HCT116 (cell line): ENCODE results near the gene ABHD12. TPM values are rescaled to one million over a fixed set of nuclear protein-coding genes. Genes with fewer than 3 reads are reported as not detected.

Experiments
- ATAC-seq: fragments of 200-7000 bp; cut with Tn5 transposase; 2 replicates; pipeline ENCODE4 v1.9.1; 2020; ENCODE audit warnings: mild to moderate bottlenecking, moderate library complexity
- BruUV-seq: library from RNA; stranded (reverse); fragments of 400-500 nt; replicated peaks from 2 replicates; lab custom pipeline; 2021; lab: Mats Ljungman, UMichigan
- CTCF ChIA-PET: fragments of 300-600 bp; sonication (Branson Sonifier 250); formaldehyde crosslinking; loops from one replicate; lab custom pipeline; 2021; ENCODE audit warnings: antibody characterized with exemption; lab: Charles Lee
- POLR2A ChIA-PET: fragments of 300-600, 350-600 bp; sonication (Branson Sonifier 250); formaldehyde crosslinking; loops from one replicate; lab custom pipeline; 2021; ENCODE audit warnings: antibody characterized with exemption; lab: Charles Lee
- RAD21 ChIA-PET, 2 experiments: fragments of 300-600 bp; sonication (Branson Sonifier 250); formaldehyde crosslinking; loops; one replicate each; lab custom pipeline; 2023; ENCODE audit warnings: low total read pairs in 2 of 2; ENCODE audit not compliant: uncharacterized antibody in 2 of 2, unreplicated experiment in 2 of 2, low non-redundant PET in 1 of 2; lab: Charles Lee
- DNase-seq: peaks from one replicate; pipeline ENCODE4 v3.0.0-alpha.2; 2010; ENCODE audit warnings: low read depth, low spot score
- H2AFZ ChIP-seq: fragments of 200-600 bp; shearing (Covaris generic), sonication (generic); 2 replicates; pipeline ENCODE4 v1.6.1; 2017; ENCODE audit warnings: low read depth, mixed run types, mixed read lengths, antibody characterized with exemption, low read length; ENCODE audit not compliant: poor library complexity, severe bottlenecking
- H3K27ac ChIP-seq: 2 replicates; pipeline ENCODE4 v1.5.1; 2012; ENCODE audit warnings: low read depth, low read length
- H3K27me3 ChIP-seq: fragments of 200-600 bp; sonication (generic); 2 replicates; pipeline ENCODE4 v1.6.1; 2016; ENCODE audit warnings: mixed run types, low read length, mixed read lengths; ENCODE audit not compliant: insufficient read depth
- H3K36me3 ChIP-seq, 2 experiments: fragments of 200-500 bp in 1 of 2; fragments of 200-600 bp in 1 of 2; sonication (Bioruptor generic) in 1 of 2; sonication (generic) in 1 of 2; 2 replicates each; pipeline versions ENCODE4 v1.5.1 to v1.6.1; 2014 to 2016; ENCODE audit warnings: low read length in 2 of 2, inconsistent platforms in 1 of 2, mixed read lengths in 1 of 2, mixed run types in 1 of 2; ENCODE audit not compliant: insufficient read depth in 2 of 2, control insufficient read depth in 1 of 2
- H3K4me1 ChIP-seq, 2 experiments: fragments of 200-600 bp in 1 of 2; sonication (generic) in 1 of 2; 2 replicates each; pipeline versions ENCODE4 v1.5.1 to v1.6.1; 2012 to 2017; ENCODE audit warnings: low read length in 2 of 2, inconsistent platforms in 1 of 2, mild to moderate bottlenecking in 1 of 2, mixed read lengths in 1 of 2, mixed run types in 1 of 2, moderate library complexity in 1 of 2; ENCODE audit not compliant: insufficient read depth in 2 of 2, control insufficient read depth in 1 of 2
- H3K4me2 ChIP-seq: fragments of 200-600 bp; sonication (generic); 2 replicates; pipeline ENCODE4 v1.6.1; 2017; ENCODE audit warnings: mixed run types, low read length, mixed read lengths
- H3K4me3 ChIP-seq, 2 experiments: fragments of 200-600 bp in 1 of 2; sonication (generic) in 1 of 2; replicated peaks in 1 of 2; 2 replicates each; pipeline ENCODE4 v1.5.1; 2011 to 2016; ENCODE audit warnings: low read length in 2 of 2, control low read depth in 1 of 2, low read depth in 1 of 2, mild to moderate bottlenecking in 1 of 2, mixed read lengths in 1 of 2, mixed run types in 1 of 2
- H3K79me2 ChIP-seq: fragments of 200-600 bp; sonication (generic); 2 replicates; pipeline ENCODE4 v1.6.1; 2017; ENCODE audit warnings: mild to moderate bottlenecking, mixed run types, low read length, moderate library complexity, mixed read lengths; ENCODE audit not compliant: insufficient read depth
- H3K9ac ChIP-seq: fragments of 200-600 bp; sonication (generic); 2 replicates; pipeline ENCODE4 v1.6.1; 2016; ENCODE audit warnings: low read length, mixed read lengths
- H3K9me2 ChIP-seq: fragments of 200-600 bp; sonication (generic), shearing (Covaris generic); 2 replicates; pipeline ENCODE4 v1.6.1; 2017; ENCODE audit warnings: mixed run types, mild to moderate bottlenecking, moderate library complexity; ENCODE audit not compliant: insufficient read depth
- H3K9me3 ChIP-seq, 2 experiments: fragments of 200-500 bp in 1 of 2; fragments of 200-600 bp in 1 of 2; sonication (Bioruptor generic) in 1 of 2; sonication (generic) in 1 of 2; 2 replicates each; pipeline ENCODE4 v1.6.1; 2014 to 2017; ENCODE audit warnings: low read length in 2 of 2, mixed read lengths in 2 of 2, inconsistent platforms in 1 of 2, low read depth in 1 of 2, mild to moderate bottlenecking in 1 of 2, mixed run types in 1 of 2, moderate library complexity in 1 of 2; ENCODE audit not compliant: control insufficient read depth in 1 of 2, insufficient read depth in 1 of 2
- H4K20me1 ChIP-seq: fragments of 200-600 bp; sonication (generic), shearing (Covaris generic); 2 replicates; pipeline ENCODE4 v1.6.1; 2017; ENCODE audit warnings: mixed run types, mild to moderate bottlenecking, moderate library complexity; ENCODE audit not compliant: insufficient read depth
- CEBPB ChIP-seq: IDR thresholded peaks from 2 replicates; pipeline ENCODE4 v1.6.1; 2012; ENCODE audit warnings: low read depth
- EZH2 ChIP-seq: fragments of 200-600 bp; sonication (generic); IDR thresholded peaks from 2 replicates; pipeline ENCODE4 v1.6.1; 2017; ENCODE audit warnings: antibody characterized with exemption, mixed run types
- EZH2phosphoT487 ChIP-seq: fragments of 200-600 bp; IDR thresholded peaks from 2 replicates; pipeline ENCODE4 v1.6.1; 2018; ENCODE audit warnings: antibody characterized with exemption, borderline replicate concordance
- POLR2A ChIP-seq: IDR thresholded peaks from 2 replicates; pipeline ENCODE4 v1.7.0; 2011; ENCODE audit warnings: borderline replicate concordance; ENCODE audit not compliant: insufficient read depth, insufficient read length; ENCODE audit errors: extremely low read depth
- POLR2AphosphoS5 ChIP-seq: IDR thresholded peaks from 2 replicates; pipeline ENCODE4 v1.6.1; 2011; ENCODE audit warnings: mild to moderate bottlenecking, low read depth, low read length, moderate library complexity
- TCF7L2 ChIP-seq: IDR thresholded peaks from 2 replicates; pipeline ENCODE4 v1.7.0; 2011; ENCODE audit warnings: borderline replicate concordance, inconsistent platforms; ENCODE audit not compliant: insufficient read depth, insufficient read length; ENCODE audit errors: extremely low read depth
- ZNF274 ChIP-seq: fragments of 200-500 bp; sonication (Bioruptor generic); IDR thresholded peaks from 2 replicates; pipeline ENCODE4 v1.6.1; 2014; ENCODE audit warnings: mild to moderate bottlenecking, low read depth, low read length, inconsistent platforms
- intact Hi-C: fragments of 100-400 bp; cut with micrococcal nuclease; formaldehyde crosslinking; loops from 2 replicates; pipeline ENCODE4 v1.10.0; 2022
- total RNA-seq: library from RNA; stranded (reverse); gene quantifications from one replicate; pipeline ENCODE4 v1.2.1, GENCODE V29; 2021; ENCODE audit not compliant: unreplicated experiment
- TF ChIP-seq, protein P1 (sequence below): IDR thresholded peaks from 2 replicates; pipeline ENCODE4 v1.6.1; 2011; ENCODE audit warnings: mild to moderate bottlenecking, low read length, moderate library complexity; ENCODE audit not compliant: insufficient replicate concordance; ENCODE audit errors: extremely low read depth
- TF ChIP-seq, protein P2 (sequence below): IDR thresholded peaks from 2 replicates; pipeline ENCODE4 v1.6.1; 2012
- TF ChIP-seq, protein P3 (sequence below): IDR thresholded peaks from 2 replicates; pipeline ENCODE4 v1.6.1; 2012

The ABHD12 gene
- total RNA-seq, 1 experiment from 2014 or later = 31.7 TPM

DNA sequence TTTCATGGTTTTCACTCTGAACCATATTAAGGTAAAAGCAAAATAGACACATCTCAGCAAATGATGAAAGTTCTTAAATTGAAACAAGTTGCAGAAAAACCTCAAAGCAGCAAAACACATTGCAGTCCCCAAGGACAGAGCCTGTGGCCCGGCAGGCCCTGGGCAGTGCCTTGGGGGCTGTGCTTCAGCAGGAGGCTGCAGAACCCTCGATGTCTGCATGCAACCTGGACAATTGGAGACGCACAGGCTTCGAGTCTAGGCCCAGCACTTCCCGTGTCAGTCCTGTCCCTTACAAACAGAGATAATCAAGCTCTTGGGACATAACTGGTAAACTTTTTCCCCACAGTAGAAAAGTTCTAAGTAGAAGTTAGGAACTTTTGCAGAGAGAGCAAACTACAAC is 133.5 kb downstream of the ABHD12 start:
- Histone ChIP-seq H3K79me2 (peaks cover 47% of the 10 kb centered on the region), H3K9me2 (no peaks in the 10 kb centered on the region), H3K4me2 (no peak overlapping the region), H3K4me3 (no peak overlapping the region), H3K36me3 (0 out of 4 replicates have a peak, but pooled peaks cover 0 to 4% of the 10 kb centered on the region in 2 experiments), H3K9me3 (no peaks in the 10 kb centered on the region), H3K9ac (no peak overlapping the region), H4K20me1 (no peaks in the 10 kb centered on the region), H3K27ac (no peak overlapping the region), H3K27me3 (no peaks in the 10 kb centered on the region), H3K4me1 (peaks cover 25 to 30% of the 10 kb centered on the region in 2 experiments), H2AFZ (no peak overlapping the region)
- intact Hi-C loops = loop anchor here (10.0 kb wide), 1 partner anchor 48 kb away; no protein-coding TSS in a partner anchor
- BruUV-seq = no TSS peak
- ATAC-seq (no peak), DNase-seq (no peak)
- POLR2A ChIA-PET = no interaction called here
- no peak for TF ChIP-seq CEBPB
- no peak for TF ChIP-seq EZH2phosphoT487
- TF ChIP-seq EZH2 = no peak
- TF ChIP-seq POLR2AphosphoS5 = no peak
- RAD21 ChIA-PET = no interaction called here
- CTCF ChIA-PET = interaction anchor here (1.0 kb wide), 1 partner anchor 9 kb away, joined by 3 read pairs; the partner anchor contains the start of gene PYGB

DNA sequence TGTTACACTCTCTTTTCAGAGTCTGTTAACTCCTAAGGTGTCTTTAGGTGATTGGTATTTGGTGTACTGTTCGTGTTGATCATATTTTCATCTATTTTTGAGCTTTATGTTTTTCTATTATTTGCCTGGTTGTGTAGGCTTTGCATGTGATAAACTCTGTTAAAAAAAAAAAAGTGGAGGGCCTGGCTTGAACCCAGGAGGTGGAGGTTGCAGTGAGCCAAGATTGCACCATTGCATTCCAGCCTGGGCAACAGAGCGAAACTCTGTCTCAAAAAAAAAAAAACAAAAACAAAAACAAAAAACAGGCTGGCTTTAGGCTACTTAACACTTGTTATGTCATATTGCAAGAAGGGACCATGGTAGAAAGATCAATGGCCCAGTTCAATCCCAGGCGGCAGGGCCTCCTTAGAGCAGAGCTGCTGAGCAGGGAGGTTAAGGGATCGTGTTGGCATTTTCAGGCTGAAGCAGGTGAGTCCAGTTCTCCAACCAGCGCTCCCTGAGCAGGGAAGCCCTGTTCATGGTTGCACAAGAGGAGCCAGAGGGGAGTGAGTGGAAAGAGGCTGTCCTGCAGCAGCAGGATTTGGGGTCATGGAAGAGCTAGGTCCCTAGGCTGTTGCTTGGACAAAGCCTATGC is 134.3 kb downstream of the ABHD12 start:
- Histone ChIP-seq H3K79me2 (peaks cover 55% of the 10 kb centered on the region), H3K27ac (no peak overlapping the region), H3K4me2 (no peak overlapping the region), H3K4me3 (no peak overlapping the region), H3K27me3 (no peaks in the 10 kb centered on the region), H3K9me2 (no peaks in the 10 kb centered on the region), H3K36me3 (0 out of 4 replicates have a peak, but pooled peaks cover 0 to 4% of the 10 kb centered on the region in 2 experiments), H2AFZ (no peak overlapping the region), H3K9me3 (no peaks in the 10 kb centered on the region), H3K9ac (no peak overlapping the region), H4K20me1 (no peaks in the 10 kb centered on the region), H3K4me1 (peaks cover 29 to 32% of the 10 kb centered on the region in 2 experiments)
- DNase-seq (no peak), ATAC-seq (no peak)
- intact Hi-C loops = loop anchor here (10.0 kb wide), 1 partner anchor 48 kb away; no protein-coding TSS in a partner anchor
- ChIA-PET RAD21 (no interaction called here), CTCF (interaction anchor here (1.0 kb wide), 1 partner anchor 9 kb away, joined by 3 read pairs; the partner anchor contains the start of gene PYGB), POLR2A (interaction anchor here (0.7 to 1.1 kb wide), 2 partner anchors 10 to 652 kb away, joined by 3 to 4 read pairs; no protein-coding TSS in a partner anchor)
- TF ChIP-seq EZH2 (no peak), POLR2AphosphoS5 (no peak), TCF7L2 (no peak), POLR2A (no peak), ZNF274 (no peak)
- TF ChIP-seq, protein P1, sequence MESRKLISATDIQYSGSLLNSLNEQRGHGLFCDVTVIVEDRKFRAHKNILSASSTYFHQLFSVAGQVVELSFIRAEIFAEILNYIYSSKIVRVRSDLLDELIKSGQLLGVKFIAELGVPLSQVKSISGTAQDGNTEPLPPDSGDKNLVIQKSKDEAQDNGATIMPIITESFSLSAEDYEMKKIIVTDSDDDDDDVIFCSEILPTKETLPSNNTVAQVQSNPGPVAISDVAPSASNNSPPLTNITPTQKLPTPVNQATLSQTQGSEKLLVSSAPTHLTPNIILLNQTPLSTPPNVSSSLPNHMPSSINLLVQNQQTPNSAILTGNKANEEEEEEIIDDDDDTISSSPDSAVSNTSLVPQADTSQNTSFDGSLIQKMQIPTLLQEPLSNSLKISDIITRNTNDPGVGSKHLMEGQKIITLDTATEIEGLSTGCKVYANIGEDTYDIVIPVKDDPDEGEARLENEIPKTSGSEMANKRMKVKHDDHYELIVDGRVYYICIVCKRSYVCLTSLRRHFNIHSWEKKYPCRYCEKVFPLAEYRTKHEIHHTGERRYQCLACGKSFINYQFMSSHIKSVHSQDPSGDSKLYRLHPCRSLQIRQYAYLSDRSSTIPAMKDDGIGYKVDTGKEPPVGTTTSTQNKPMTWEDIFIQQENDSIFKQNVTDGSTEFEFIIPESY = no peak
- TF ChIP-seq, protein P2, sequence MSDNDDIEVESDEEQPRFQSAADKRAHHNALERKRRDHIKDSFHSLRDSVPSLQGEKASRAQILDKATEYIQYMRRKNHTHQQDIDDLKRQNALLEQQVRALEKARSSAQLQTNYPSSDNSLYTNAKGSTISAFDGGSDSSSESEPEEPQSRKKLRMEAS = no peak
- TF ChIP-seq, protein P3, sequence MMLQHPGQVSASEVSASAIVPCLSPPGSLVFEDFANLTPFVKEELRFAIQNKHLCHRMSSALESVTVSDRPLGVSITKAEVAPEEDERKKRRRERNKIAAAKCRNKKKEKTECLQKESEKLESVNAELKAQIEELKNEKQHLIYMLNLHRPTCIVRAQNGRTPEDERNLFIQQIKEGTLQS = no peak
- BruUV-seq = no TSS peak
